Measurements from ENCODE around the gene PAPLN. TPM values are rescaled to one million over a fixed set of nuclear protein-coding genes. Genes with fewer than 3 reads are reported as not detected.

PAPLN gene
- total RNA-seq, 4 donors from 2014 or later: 3.0 to 15.7 (median 11.0) TPM

DNA sequence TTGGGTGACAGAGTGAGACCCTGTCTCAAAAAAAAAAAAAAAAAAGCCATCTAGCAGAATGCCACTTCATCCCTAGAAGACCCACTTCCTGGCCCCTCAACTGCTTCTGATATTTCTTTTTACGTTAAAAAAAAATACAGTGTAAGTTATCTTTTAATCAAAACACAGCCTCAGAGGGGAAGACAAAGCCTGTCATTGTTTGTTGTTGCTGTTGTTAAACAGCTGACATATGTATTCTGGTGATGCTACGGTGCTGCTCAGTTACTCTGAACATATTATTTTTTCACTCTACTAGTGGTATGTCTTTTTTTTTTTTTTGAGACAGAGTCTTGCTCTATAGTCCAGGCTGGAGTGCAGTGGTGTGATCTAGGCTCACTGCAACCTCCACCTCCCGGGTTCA, 75.4 kb downstream of the PAPLN start:
- Histone ChIP-seq H3K36me3 (no peaks in the 10 kb centered on the region), H3K27me3 (no peaks in the 10 kb centered on the region), H3K9me3 (no peaks in the 10 kb centered on the region), H3K4me3 (no peak overlapping the region), H3K27ac (no peak overlapping the region), H3K4me1 (peaks cover 0 to 21% (median 11%) of the 10 kb centered on the region in 4 donors)
- 63 to 68% methylated on average over 3 of the region's 3 CpGs for WGBS, 2 donors (ENCODE audit: low coverage in 1 of 2)
- in situ Hi-C loops (cut with MboI; ENCODE audit: low pct_ligation_motif_present in 1 of 4, low pct_unique_long_range_greater_than_20kb in 1 of 4, low sequenced_read_pairs in 3 of 4): no loop called here
- intact Hi-C loops (cut with DNase I; ENCODE audit: low total_unique reads): no loop called here
- TF ChIP-seq POLR2AphosphoS5 (IDR thresholded peaks at IDR 0.05) (no peak), EP300 (IDR thresholded peaks at IDR 0.05; ENCODE audit: low read depth) (no peak), POLR2A (IDR thresholded peaks at IDR 0.05) (no peak)
- TF ChIP-seq, protein P1, sequence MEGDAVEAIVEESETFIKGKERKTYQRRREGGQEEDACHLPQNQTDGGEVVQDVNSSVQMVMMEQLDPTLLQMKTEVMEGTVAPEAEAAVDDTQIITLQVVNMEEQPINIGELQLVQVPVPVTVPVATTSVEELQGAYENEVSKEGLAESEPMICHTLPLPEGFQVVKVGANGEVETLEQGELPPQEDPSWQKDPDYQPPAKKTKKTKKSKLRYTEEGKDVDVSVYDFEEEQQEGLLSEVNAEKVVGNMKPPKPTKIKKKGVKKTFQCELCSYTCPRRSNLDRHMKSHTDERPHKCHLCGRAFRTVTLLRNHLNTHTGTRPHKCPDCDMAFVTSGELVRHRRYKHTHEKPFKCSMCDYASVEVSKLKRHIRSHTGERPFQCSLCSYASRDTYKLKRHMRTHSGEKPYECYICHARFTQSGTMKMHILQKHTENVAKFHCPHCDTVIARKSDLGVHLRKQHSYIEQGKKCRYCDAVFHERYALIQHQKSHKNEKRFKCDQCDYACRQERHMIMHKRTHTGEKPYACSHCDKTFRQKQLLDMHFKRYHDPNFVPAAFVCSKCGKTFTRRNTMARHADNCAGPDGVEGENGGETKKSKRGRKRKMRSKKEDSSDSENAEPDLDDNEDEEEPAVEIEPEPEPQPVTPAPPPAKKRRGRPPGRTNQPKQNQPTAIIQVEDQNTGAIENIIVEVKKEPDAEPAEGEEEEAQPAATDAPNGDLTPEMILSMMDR (IDR thresholded peaks at IDR 0.05): no peak
- no peak for DNase-seq

DNA sequence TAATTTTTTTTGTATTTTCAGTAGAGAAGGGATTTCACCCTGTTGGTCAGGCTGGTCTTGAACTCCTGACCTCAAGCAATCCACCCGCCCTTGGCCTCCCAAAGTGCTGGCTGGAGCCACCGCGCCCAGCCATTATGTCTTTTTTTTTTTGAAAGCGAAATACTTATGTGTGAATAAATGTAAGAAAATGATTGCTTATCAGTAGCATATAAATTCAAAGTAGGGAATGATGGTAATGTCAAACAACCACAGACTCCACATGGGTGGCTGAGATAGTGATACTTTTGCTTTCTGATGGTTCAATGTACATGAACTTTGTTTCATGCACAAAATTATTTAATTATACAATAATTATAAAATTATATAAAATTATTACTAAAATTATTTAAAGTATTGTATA, 75.8 kb downstream of the PAPLN start:
- WGBS, 2 donors (ENCODE audit: low coverage in 1 of 2): 89 to 95% methylated on average over 4 of the region's 4 CpGs
- in situ Hi-C loops (cut with MboI; ENCODE audit: low pct_ligation_motif_present in 1 of 4, low pct_unique_long_range_greater_than_20kb in 1 of 4, low sequenced_read_pairs in 3 of 4): no loop called here
- H3K4me3 ChIP-seq: no peak overlapping the region
- TF ChIP-seq POLR2A (IDR thresholded peaks at IDR 0.05) (no peak), EP300 (IDR thresholded peaks at IDR 0.05; ENCODE audit: low read depth) (no peak), POLR2AphosphoS5 (IDR thresholded peaks at IDR 0.05) (no peak)
- TF ChIP-seq, protein P1 (IDR thresholded peaks at IDR 0.05): no peak
- H3K4me1 ChIP-seq: peaks cover 0 to 21% (median 11%) of the 10 kb centered on the region in 4 donors
- intact Hi-C loops (cut with DNase I; ENCODE audit: low total_unique reads): no loop called here
- H3K36me3 ChIP-seq: no peaks in the 10 kb centered on the region
- H3K9me3 ChIP-seq: no peaks in the 10 kb centered on the region
- DNase-seq: no peak
- no peaks in the 10 kb centered on the region for H3K27me3 ChIP-seq
- H3K27ac ChIP-seq: no peak overlapping the region

DNA sequence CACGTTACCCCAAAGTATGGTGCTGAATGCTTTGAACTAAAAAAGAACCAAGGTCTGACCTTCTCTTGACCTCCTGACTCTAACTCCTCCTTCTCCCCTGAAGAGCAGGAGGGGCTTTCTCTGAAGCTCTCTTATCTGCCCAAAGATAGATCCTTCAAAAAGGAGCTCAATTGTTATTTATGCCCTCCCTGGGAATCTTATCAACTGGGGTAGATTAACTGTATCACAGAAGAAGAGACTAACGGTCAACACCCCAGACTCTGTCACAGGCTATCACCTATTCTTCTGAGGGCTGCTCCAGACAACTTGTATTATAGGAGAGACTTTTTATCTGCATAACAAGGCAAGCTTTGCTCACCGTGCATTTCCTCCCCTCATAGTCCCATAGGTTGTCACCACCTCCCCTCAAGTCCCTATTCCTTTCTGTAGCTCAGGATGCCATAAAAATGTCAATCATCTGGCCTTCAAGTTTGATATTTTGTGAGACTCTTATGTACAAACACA, 86.6 kb downstream of the PAPLN start:
- Histone ChIP-seq H3K4me3 (no peak overlapping the region), H3K4me1 (peaks cover 0 to 24% (median 12%) of the 10 kb centered on the region in 4 donors), H3K27me3 (no peaks in the 10 kb centered on the region), H3K27ac (no peak overlapping the region), H3K9me3 (no peaks in the 10 kb centered on the region), H3K36me3 (peaks cover 0 to 4% (median 0%) of the 10 kb centered on the region in 4 donors)
- no peak for TF ChIP-seq EP300 (IDR thresholded peaks at IDR 0.05; ENCODE audit: low read depth)
- TF ChIP-seq POLR2AphosphoS5 (IDR thresholded peaks at IDR 0.05): no peak
- in situ Hi-C loops (cut with MboI; ENCODE audit: low pct_ligation_motif_present in 1 of 4, low pct_unique_long_range_greater_than_20kb in 1 of 4, low sequenced_read_pairs in 3 of 4) (no loop called here), intact Hi-C loops (cut with DNase I; ENCODE audit: low total_unique reads) (no loop called here)
- WGBS, 2 donors (ENCODE audit: low coverage in 1 of 2): 69 to 76% methylated on average over 3 of the region's 3 CpGs
- no peak for DNase-seq

Small RNA genes lying within 50 kb of the gene (small RNA-seq; reads per million reads assigned to genes)
- 0 reads per million in 4 donors for gene AC004858.1
- gene RNU6-419P: 0 reads per million in 4 donors

Other genes starting within 250 kb of the PAPLN start
- 10 to 100 TPM in 3 of 4 donors, 1 to 10 TPM in 1; 7.1 to 21.7 (median 17.5) TPM for gene ZFYVE1, start 210.4 kb upstream of the PAPLN start, total RNA-seq
- gene RBM25, start 179.0 kb upstream of the PAPLN start, total RNA-seq: 100 to 1,000 TPM in 1 of 4 donors, 10 to 100 TPM in 3; 53.1 to 157 (median 96.4) TPM
- gene PSEN1, start 101.0 kb upstream of the PAPLN start, total RNA-seq: 100 to 1,000 TPM; 101 to 221 (median 135) TPM
- gene NUMB, start 221.0 kb downstream of the PAPLN start, total RNA-seq: 100 to 1,000 TPM in 2 of 4 donors, 10 to 100 TPM in 2; 64.7 to 117 (median 103) TPM